ENCODE data around the gene KCNJ4.

The KCNJ4 gene

DNA sequence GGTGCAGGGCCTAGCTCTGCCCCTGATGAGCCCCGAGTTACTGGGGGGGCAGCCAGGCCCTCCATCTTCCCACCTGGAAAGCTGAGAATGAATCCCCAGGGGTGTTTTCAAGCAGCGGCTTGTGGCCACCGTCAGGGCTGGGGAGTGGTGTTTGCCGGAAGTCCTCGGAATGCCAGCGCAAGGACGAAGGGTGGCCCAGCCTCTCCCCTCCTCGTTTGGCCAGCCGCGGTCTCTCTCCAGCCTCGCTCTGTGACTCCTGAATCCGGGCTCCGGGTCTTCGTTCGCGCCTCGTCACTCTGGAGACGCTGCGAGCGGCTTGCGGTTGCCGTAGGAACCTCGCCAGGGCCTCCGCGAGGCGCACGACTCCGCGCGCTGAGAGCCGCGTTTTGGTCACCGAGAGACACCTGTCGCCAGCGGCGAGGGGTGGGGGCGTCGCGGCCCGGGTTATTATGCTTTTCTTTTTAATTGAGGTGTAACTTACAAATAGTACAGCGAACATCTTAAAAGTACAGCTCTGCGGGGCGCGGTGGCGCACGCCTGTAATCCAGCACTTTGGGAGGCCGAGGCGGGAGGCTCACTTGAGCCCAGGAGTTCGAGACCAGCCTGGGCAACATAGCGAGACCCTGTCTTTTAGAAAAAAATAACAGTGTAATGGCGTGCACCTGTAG, 6.5 kb upstream of the KCNJ4 start:
- no peak overlapping the region for H3K27ac ChIP-seq (ENCODE audit: low read length)
- DNase-seq: peak; percentile 85
- TF ChIP-seq, protein P1, sequence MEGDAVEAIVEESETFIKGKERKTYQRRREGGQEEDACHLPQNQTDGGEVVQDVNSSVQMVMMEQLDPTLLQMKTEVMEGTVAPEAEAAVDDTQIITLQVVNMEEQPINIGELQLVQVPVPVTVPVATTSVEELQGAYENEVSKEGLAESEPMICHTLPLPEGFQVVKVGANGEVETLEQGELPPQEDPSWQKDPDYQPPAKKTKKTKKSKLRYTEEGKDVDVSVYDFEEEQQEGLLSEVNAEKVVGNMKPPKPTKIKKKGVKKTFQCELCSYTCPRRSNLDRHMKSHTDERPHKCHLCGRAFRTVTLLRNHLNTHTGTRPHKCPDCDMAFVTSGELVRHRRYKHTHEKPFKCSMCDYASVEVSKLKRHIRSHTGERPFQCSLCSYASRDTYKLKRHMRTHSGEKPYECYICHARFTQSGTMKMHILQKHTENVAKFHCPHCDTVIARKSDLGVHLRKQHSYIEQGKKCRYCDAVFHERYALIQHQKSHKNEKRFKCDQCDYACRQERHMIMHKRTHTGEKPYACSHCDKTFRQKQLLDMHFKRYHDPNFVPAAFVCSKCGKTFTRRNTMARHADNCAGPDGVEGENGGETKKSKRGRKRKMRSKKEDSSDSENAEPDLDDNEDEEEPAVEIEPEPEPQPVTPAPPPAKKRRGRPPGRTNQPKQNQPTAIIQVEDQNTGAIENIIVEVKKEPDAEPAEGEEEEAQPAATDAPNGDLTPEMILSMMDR (IDR thresholded peaks at IDR 0.05; ENCODE audit: low read length): no peak
- TF ChIP-seq EZH2phosphoT487 (IDR thresholded peaks at IDR 0.05; ENCODE audit: low read length) (no peak), EZH2 (optimal IDR thresholded peaks at IDR 0.05; ENCODE audit: low read depth, low read length) (no peak)
- H4K20me1 ChIP-seq (ENCODE audit: insufficient read depth, low read length): no peaks in the 10 kb centered on the region
- no peak overlapping the region for H3K4me3 ChIP-seq (ENCODE audit: low read length)
- H3K9me2 ChIP-seq (replicated peaks; ENCODE audit: insufficient read depth, low read length): no peaks in the 10 kb centered on the region
- H3K4me1 ChIP-seq (ENCODE audit: low read length): peaks cover 7% of the 10 kb centered on the region; the same call in 1 of the 2 replicates
- H2AFZ ChIP-seq (ENCODE audit: low read length): no peak overlapping the region
- H3F3A ChIP-seq (ENCODE audit: insufficient read depth, low read length): no peaks in the 10 kb centered on the region
- H3K79me2 ChIP-seq (ENCODE audit: low read length): no peaks in the 10 kb centered on the region
- H3K9me3 ChIP-seq (replicated peaks; ENCODE audit: insufficient read depth, low read length): no peaks in the 10 kb centered on the region
- H3K27me3 ChIP-seq (replicated peaks; ENCODE audit: insufficient read depth, low read length): peaks cover 68% of the 10 kb centered on the region
- no peaks in the 10 kb centered on the region for H3K36me3 ChIP-seq (replicated peaks; ENCODE audit: insufficient read depth, low read length)
- H3K4me2 ChIP-seq (ENCODE audit: low read depth, low read length): peak overlapping the region; percentile 30; the same call in 1 of the 2 replicates
- no peak overlapping the region for H3K9ac ChIP-seq (ENCODE audit: low read length)

DNA sequence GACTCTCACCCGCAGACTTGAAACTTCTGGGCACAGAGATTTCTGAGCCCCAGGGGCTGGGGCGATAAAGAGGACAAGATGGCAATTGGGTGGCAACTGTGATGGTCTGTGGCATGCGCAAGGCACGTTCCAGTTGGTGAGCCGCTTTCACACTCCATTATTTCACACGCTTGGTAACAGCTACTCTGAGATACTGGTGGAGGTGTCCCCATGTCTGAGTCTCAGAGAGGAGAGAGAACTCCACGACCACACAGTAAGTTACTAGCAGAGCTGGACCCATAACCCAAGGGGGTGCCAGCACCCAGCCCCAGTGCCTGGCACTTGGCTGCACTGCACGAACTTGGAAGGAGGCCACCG, 6.0 kb upstream of the KCNJ4 start:
- TF ChIP-seq, protein P1 (IDR thresholded peaks at IDR 0.05; ENCODE audit: low read length): no peak
- no peak for TF ChIP-seq EZH2phosphoT487 (IDR thresholded peaks at IDR 0.05; ENCODE audit: low read length)
- no peak for DNase-seq
- no peaks in the 10 kb centered on the region for H3K9me3 ChIP-seq (replicated peaks; ENCODE audit: insufficient read depth, low read length)
- no peaks in the 10 kb centered on the region for H3F3A ChIP-seq (ENCODE audit: insufficient read depth, low read length)
- H3K4me3 ChIP-seq (ENCODE audit: low read length): no peak overlapping the region
- H3K27ac ChIP-seq (ENCODE audit: low read length): no peak overlapping the region
- no peaks in the 10 kb centered on the region for H3K9me2 ChIP-seq (replicated peaks; ENCODE audit: insufficient read depth, low read length)
- H3K27me3 ChIP-seq (replicated peaks; ENCODE audit: insufficient read depth, low read length): peaks cover 69% of the 10 kb centered on the region
- H3K36me3 ChIP-seq (replicated peaks; ENCODE audit: insufficient read depth, low read length): no peaks in the 10 kb centered on the region
- no peak overlapping the region for H3K9ac ChIP-seq (ENCODE audit: low read length)
- H3K4me2 ChIP-seq (ENCODE audit: low read depth, low read length): peak overlapping the region; percentile 30; the same call in 1 of the 2 replicates
- peaks cover 7% of the 10 kb centered on the region; the same call in 1 of the 2 replicates for H3K4me1 ChIP-seq (ENCODE audit: low read length)
- no peaks in the 10 kb centered on the region for H3K79me2 ChIP-seq (ENCODE audit: low read length)
- H4K20me1 ChIP-seq (ENCODE audit: insufficient read depth, low read length): no peaks in the 10 kb centered on the region
- H2AFZ ChIP-seq (ENCODE audit: low read length): no peak overlapping the region

DNA sequence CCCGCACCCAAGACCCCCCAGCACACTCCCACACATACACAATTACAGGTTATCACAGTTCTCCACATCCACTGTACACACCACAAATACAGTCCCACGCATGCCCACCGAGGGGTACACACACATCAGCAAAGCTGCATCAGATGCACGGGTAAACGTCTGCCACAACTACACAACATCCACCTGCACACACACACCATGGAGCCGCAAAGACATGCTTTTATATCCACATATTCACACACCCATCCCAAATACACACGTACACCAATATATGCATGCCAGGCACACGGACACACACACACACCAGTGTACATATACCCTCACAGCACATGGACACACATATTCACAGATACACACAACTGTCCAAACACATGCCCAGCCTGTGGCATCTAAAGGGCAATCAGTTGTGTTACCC, 5.4 kb upstream of the KCNJ4 start:
- H3K4me1 ChIP-seq (ENCODE audit: low read length): peaks cover 1% of the 10 kb centered on the region; the same call in 1 of the 2 replicates
- no peak overlapping the region for H3K27ac ChIP-seq (ENCODE audit: low read length)
- no peak overlapping the region for H2AFZ ChIP-seq (ENCODE audit: low read length)
- H3K4me3 ChIP-seq (ENCODE audit: low read length): no peak overlapping the region
- no peaks in the 10 kb centered on the region for H3F3A ChIP-seq (ENCODE audit: insufficient read depth, low read length)
- TF ChIP-seq, protein P1 (IDR thresholded peaks at IDR 0.05; ENCODE audit: low read length): no peak
- no peak for TF ChIP-seq EZH2 (optimal IDR thresholded peaks at IDR 0.05; ENCODE audit: low read depth, low read length)
- no peak for TF ChIP-seq EZH2phosphoT487 (IDR thresholded peaks at IDR 0.05; ENCODE audit: low read length)
- H3K27me3 ChIP-seq (replicated peaks; ENCODE audit: insufficient read depth, low read length): peaks cover 69% of the 10 kb centered on the region
- no peak for DNase-seq
- H3K79me2 ChIP-seq (ENCODE audit: low read length): no peaks in the 10 kb centered on the region
- H4K20me1 ChIP-seq (ENCODE audit: insufficient read depth, low read length): no peaks in the 10 kb centered on the region
- H3K36me3 ChIP-seq (replicated peaks; ENCODE audit: insufficient read depth, low read length): no peaks in the 10 kb centered on the region
- no peak overlapping the region for H3K9ac ChIP-seq (ENCODE audit: low read length)
- no peak overlapping the region for H3K4me2 ChIP-seq (ENCODE audit: low read depth, low read length)
- H3K9me2 ChIP-seq (replicated peaks; ENCODE audit: insufficient read depth, low read length): no peaks in the 10 kb centered on the region
- H3K9me3 ChIP-seq (replicated peaks; ENCODE audit: insufficient read depth, low read length): no peaks in the 10 kb centered on the region

Data from MM.1S (cell line).